GM12878 (cell line): Measurements from ENCODE around the gene COL4A1. TPM values are rescaled to one million over a fixed set of nuclear protein-coding genes. Genes with fewer than 3 reads are reported as not detected.

Experiments used
- ATAC-seq: fragments of 200-7000 bp; cut with Tn5 transposase; 3 replicates; pipeline ENCODE4 v1.9.1; 2020; ENCODE audit warnings: mild to moderate bottlenecking, moderate library complexity
- BruUV-seq: library from RNA; stranded (reverse); fragments of 400-500 nt; replicated peaks from 2 replicates; lab custom pipeline; 2021; lab: Mats Ljungman, UMichigan
- CTCF ChIA-PET: fragments of 300-600 bp; sonication (Branson Sonifier 250); formaldehyde crosslinking; extraction: SDS; loops from one replicate; lab custom pipeline; 2021; ENCODE audit warnings: inconsistent platforms; lab: Yijun Ruan, JAX
- POLR2A ChIA-PET: fragments of 350-600 bp; formaldehyde crosslinking; extraction: SDS; loops from one replicate; lab custom pipeline; 2021; ENCODE audit warnings: inconsistent platforms; lab: Charles Lee
- RAD21 ChIA-PET: fragments of 300-600 bp; sonication (Branson Sonifier 250); formaldehyde crosslinking; loops from one replicate; lab custom pipeline; 2023; ENCODE audit warnings: antibody characterized with exemption; ENCODE audit not compliant: unreplicated experiment; lab: Charles Lee
- SMC1A ChIA-PET: fragments of 300-600 bp; sonication (Branson Sonifier 250); formaldehyde crosslinking; loops from one replicate; lab custom pipeline; 2023; ENCODE audit not compliant: unreplicated experiment, uncharacterized antibody; lab: Charles Lee
- DNase-seq: peaks from one replicate; pipeline ENCODE4 v3.0.0-alpha.2; 2011; ENCODE audit warnings: low read depth, low spot score
- FAIRE-seq: peaks from 3 replicates; lab custom pipeline; 2011; peaks lifted over from hg19 to GRCh38; lab: Jason Lieb, UNC
- H2AFZ ChIP-seq: 2 replicates; pipeline ENCODE4 v1.6.0; 2011; ENCODE audit warnings: low read depth, low read length, control low read depth; ENCODE audit not compliant: control insufficient read depth
- H3K27ac ChIP-seq: 2 replicates; pipeline ENCODE4 v1.5.1; 2011; ENCODE audit warnings: control low read depth; ENCODE audit not compliant: control insufficient read depth, insufficient read depth
- H3K27me3 ChIP-seq, 2 experiments: replicated peaks in 1 of 2; 2 replicates each; pipeline versions ENCODE4 v1.6.0 to v1.6.1; 2011; ENCODE audit warnings: low read length in 1 of 2; ENCODE audit not compliant: control insufficient read depth in 2 of 2, insufficient read depth in 2 of 2
- H3K36me3 ChIP-seq, 2 experiments: 2 replicates each; pipeline ENCODE4 v1.5.1; 2011; ENCODE audit warnings: low read length in 1 of 2; ENCODE audit not compliant: control insufficient read depth in 2 of 2, insufficient read depth in 2 of 2
- H3K4me1 ChIP-seq: 2 replicates; pipeline ENCODE4 v1.6.1; 2011; ENCODE audit warnings: mild to moderate bottlenecking, low read length, moderate library complexity, mixed read lengths; ENCODE audit not compliant: control insufficient read depth, insufficient read depth
- H3K4me2 ChIP-seq: 2 replicates; pipeline ENCODE4 v1.6.0; 2011; ENCODE audit warnings: control low read depth; ENCODE audit not compliant: control insufficient read depth, insufficient read depth
- H3K4me3 ChIP-seq: fragments of 200-600 bp; sonication (generic); 2 replicates; pipeline ENCODE4 v1.5.1; 2016
- H3K79me2 ChIP-seq: 2 replicates; pipeline ENCODE4 v1.6.0; 2011; ENCODE audit warnings: low read length; ENCODE audit not compliant: control insufficient read depth, insufficient read depth
- H3K9ac ChIP-seq: 2 replicates; pipeline ENCODE4 v1.8.0; 2011; ENCODE audit warnings: low read length, control low read depth, mixed read lengths; ENCODE audit not compliant: control insufficient read depth, insufficient read depth
- H3K9me3 ChIP-seq: replicated peaks from 3 replicates; pipeline ENCODE4 v1.5.1; 2011; ENCODE audit warnings: mild to moderate bottlenecking, low read length; ENCODE audit not compliant: control insufficient read depth, insufficient read depth
- H4K20me1 ChIP-seq: 2 replicates; pipeline ENCODE4 v1.6.0; 2011; ENCODE audit not compliant: control insufficient read depth, insufficient read depth
- BACH1 ChIP-seq: fragments of 450-650 bp; IDR thresholded peaks from 2 replicates; pipeline ENCODE4 v1.6.1; 2017; ENCODE audit warnings: mild to moderate bottlenecking, borderline replicate concordance
- CBFB ChIP-seq: IDR thresholded peaks from 2 replicates; pipeline ENCODE4 v1.6.1; 2016; ENCODE audit warnings: antibody characterized with exemption, low read depth
- CHD4 ChIP-seq: fragments of 200-600 bp; sonication (generic); IDR thresholded peaks from 2 replicates; pipeline ENCODE4 v1.6.1; 2016; ENCODE audit warnings: mild to moderate bottlenecking
- ESRRA ChIP-seq: IDR thresholded peaks from 2 replicates; pipeline ENCODE4 v1.6.1; 2012; ENCODE audit warnings: mild to moderate bottlenecking, low read length, improper control_type of control experiment
- EZH2 ChIP-seq: IDR thresholded peaks from 2 replicates; pipeline ENCODE4 v1.6.1; 2012; ENCODE audit warnings: low read depth, mild to moderate bottlenecking, control low read depth, inconsistent platforms, low read length, borderline replicate concordance; ENCODE audit not compliant: control insufficient read depth
- HCFC1 ChIP-seq: fragments of 150-350 bp; IDR thresholded peaks from 2 replicates; pipeline ENCODE4 v1.6.1; 2014; ENCODE audit warnings: low read length
- MYC ChIP-seq: IDR thresholded peaks from 2 replicates; pipeline ENCODE4 v1.6.1; 2011; ENCODE audit warnings: mild to moderate bottlenecking, low read length, moderate library complexity, inconsistent platforms; ENCODE audit not compliant: insufficient read depth, insufficient replicate concordance, insufficient read length, severe bottlenecking
- POU2F2 ChIP-seq: IDR thresholded peaks from 3 replicates; pipeline ENCODE4 v1.6.1; 2011; ENCODE audit warnings: low read depth, mild to moderate bottlenecking, low read length, borderline replicate concordance
- RB1 ChIP-seq: fragments of 450-650 bp; formaldehyde crosslinking; IDR thresholded peaks from 2 replicates; pipeline ENCODE4 v1.6.1; 2017; ENCODE audit warnings: mild to moderate bottlenecking, borderline replicate concordance
- RELA ChIP-seq: fragments of 450-650 bp; IDR thresholded peaks from 2 replicates; pipeline ENCODE4 v1.8.0; 2014; ENCODE audit warnings: borderline replicate concordance; ENCODE audit not compliant: partially characterized antibody
- SKIL ChIP-seq: fragments of 450-650 bp; IDR thresholded peaks from 2 replicates; pipeline ENCODE4 v1.6.1; 2017; ENCODE audit warnings: mild to moderate bottlenecking, low read depth, inconsistent platforms; ENCODE audit not compliant: poor library complexity, severe bottlenecking
- SMAD1 ChIP-seq: fragments of 450-650 bp; IDR thresholded peaks from 2 replicates; pipeline ENCODE4 v1.6.1; 2018; ENCODE audit warnings: mild to moderate bottlenecking, low read depth; ENCODE audit not compliant: partially characterized antibody
- SREBF2 ChIP-seq: IDR thresholded peaks from 2 replicates; pipeline ENCODE4 v1.6.1; 2012; ENCODE audit warnings: mild to moderate bottlenecking, low read length
- SRF ChIP-seq, 2 experiments: IDR thresholded peaks; 2 replicates each; pipeline ENCODE4 v1.6.1; 2011; ENCODE audit warnings: low read depth in 2 of 2, low read length in 2 of 2, mild to moderate bottlenecking in 1 of 2, moderate library complexity in 1 of 2
- ZNF217 ChIP-seq: fragments of 450-650 bp; IDR thresholded peaks from 2 replicates; pipeline ENCODE4 v1.6.1; 2017; ENCODE audit warnings: antibody characterized with exemption, mild to moderate bottlenecking
- WGBS: methylation state at CpG from one replicate; pipeline ENCODE4 v1.1.6; 2016; ENCODE audit warnings: low lambda C conversion rate; ENCODE audit not compliant: insufficient replicate concordance, insufficient coverage; ENCODE audit errors: missing lambda C conversion rate; 5-methylcytosine and 5-hydroxymethylcytosine counted together
- in situ Hi-C: fragments of 300-500 bp; cut with MboI; formaldehyde crosslinking; loops from 9 replicates; pipeline ENCODE4 v1.14.3; 2018; ENCODE audit warnings: mixed read lengths
- intact Hi-C: fragments of 100-400 bp; cut with micrococcal nuclease; formaldehyde crosslinking; loops from one replicate; pipeline ENCODE4 v1.14.2; 2022; ENCODE audit not compliant: unreplicated experiment
- polyA plus RNA-seq, 11 experiments: library from polyadenylated mRNA; depleted of rRNA in 4 of 11; unstranded in 6 of 11; stranded (reverse) in 5 of 11; fragments of >200 nt; fragmentation: Nextera tagmentation in 4 of 11; fragmentation: Illumina TruSeq in 1 of 11; extraction: Ambion mirVana in 4 of 11; extraction: Trizol in 1 of 11; gene quantifications; 1 replicate in 1 of 11; 2 replicates in 10 of 11; pipeline versions ENCODE4 v1.2.1 to v1.2.3, GENCODE V29; 2011 to 2016; ENCODE audit warnings: inconsistent platforms in 2 of 11, missing spikeins in 2 of 11, low read depth in 1 of 11
- total RNA-seq, 4 experiments: library from RNA; depleted of rRNA in 3 of 4; stranded (reverse); fragments of >200 nt in 3 of 4; fragmentation: Illumina TruSeq in 1 of 4; extraction: Trizol in 1 of 4; gene quantifications; 2 replicates each; pipeline versions ENCODE4 v1.2.1 to v1.2.3, GENCODE V29; 2013 to 2021

Gene COL4A1
- total and polyA plus RNA-seq, 10 of the 15 experiments (the other 5 are each of a cell fraction or from before 2014, with no cell fraction given): 0.07 to 0.31 (median 0.13) TPM; not detected in 6

- Histone ChIP-seq H3K9me3 (no peaks in the 10 kb centered on the region), H3K27ac (no peak overlapping the region), H3K4me1 (no peaks in the 10 kb centered on the region), H3K4me2 (no peak overlapping the region), H3K79me2 (no peaks in the 10 kb centered on the region), H3K4me3 (no peak overlapping the region), H3K27me3 (no peaks in the 10 kb centered on the region; a peak in 1 of 4 replicates), H2AFZ (no peak overlapping the region), H3K9ac (no peak overlapping the region), H3K36me3 (no peaks in the 10 kb centered on the region), H4K20me1 (no peaks in the 10 kb centered on the region)
- RAD21 ChIA-PET: no interaction called here
- CTCF ChIA-PET: interaction anchor here (0.6 to 1.2 kb wide), 2 partner anchors 9 to 56 kb away, joined by 3 to 4 read pairs; no protein-coding TSS in a partner anchor
- FAIRE-seq: no peak
- in situ Hi-C loops (no loop called here), intact Hi-C loops (no loop called here)
- DNase-seq: no peak
- ATAC-seq: peak; percentile 47; the same call in 2 of the 3 replicates
- TF ChIP-seq SREBF2: no peak
- TF ChIP-seq ZNF217: no peak
- 0 out of 4 replicates have a peak, but pooled peaks of 1 of the 2 experiments have one; percentile 44 for TF ChIP-seq SRF (IDR thresholded peaks at IDR 0.05; ENCODE audit: low read depth in 2 of 2, low read length in 2 of 2)
- no TSS peak for BruUV-seq
- SMC1A ChIA-PET: no interaction called here
- POLR2A ChIA-PET: no interaction called here
- WGBS: 25% methylated on average over 9 of the region's 9 CpGs
Observed at GRCh38 chr13:110280231-110280813, 26.6 kb downstream of the COL4A1 start.

GRCh38 chr13:110279684-110280083 is 27.3 kb downstream of the COL4A1 start:
- 2% methylated on average over 4 of the region's 4 CpGs for WGBS
- no peak overlapping the region for H3K4me3 ChIP-seq
- DNase-seq (no peak), ATAC-seq (no peak), FAIRE-seq (no peak)
- H4K20me1 ChIP-seq: no peaks in the 10 kb centered on the region
- ChIA-PET CTCF (interaction anchor here (0.6 to 1.2 kb wide), 2 partner anchors 9 to 55 kb away, joined by 3 to 4 read pairs; no protein-coding TSS in a partner anchor), RAD21 (no interaction called here), POLR2A (no interaction called here), SMC1A (interaction anchor here (1.0 kb wide), 1 partner anchor 131 kb away, joined by 3 read pairs; no protein-coding TSS in a partner anchor)
- H3K79me2 ChIP-seq: no peaks in the 10 kb centered on the region
- no peak overlapping the region for H3K4me2 ChIP-seq
- no peaks in the 10 kb centered on the region for H3K36me3 ChIP-seq
- intact Hi-C loops (no loop called here), in situ Hi-C loops (no loop called here)
- BruUV-seq: no TSS peak
- H3K27me3 ChIP-seq: no peaks in the 10 kb centered on the region; a peak in 1 of 4 replicates
- no peaks in the 10 kb centered on the region for H3K4me1 ChIP-seq
- H2AFZ ChIP-seq: no peak overlapping the region
- H3K9me3 ChIP-seq: no peaks in the 10 kb centered on the region
- H3K9ac ChIP-seq: no peak overlapping the region
- H3K27ac ChIP-seq: no peak overlapping the region
- TF ChIP-seq EZH2 (no peak), BACH1 (no peak), POU2F2 (no peak), SMAD1 (no peak), CHD4 (no peak), RELA (no peak), RB1 (no peak), HCFC1 (no peak), CBFB (no peak), ESRRA (no peak), SKIL (no peak), MYC (no peak)
